ENCODE results near the gene MACROH2A1.

MACROH2A1 gene

GRCh38 chr5:135329913-135330797, 68.9 kb downstream of the MACROH2A1 start:
- no peak for DNase-seq

- no peak for DNase-seq
Measured at GRCh38 chr5:135329066-135329912, 69.7 kb downstream of the MACROH2A1 start.

DNA sequence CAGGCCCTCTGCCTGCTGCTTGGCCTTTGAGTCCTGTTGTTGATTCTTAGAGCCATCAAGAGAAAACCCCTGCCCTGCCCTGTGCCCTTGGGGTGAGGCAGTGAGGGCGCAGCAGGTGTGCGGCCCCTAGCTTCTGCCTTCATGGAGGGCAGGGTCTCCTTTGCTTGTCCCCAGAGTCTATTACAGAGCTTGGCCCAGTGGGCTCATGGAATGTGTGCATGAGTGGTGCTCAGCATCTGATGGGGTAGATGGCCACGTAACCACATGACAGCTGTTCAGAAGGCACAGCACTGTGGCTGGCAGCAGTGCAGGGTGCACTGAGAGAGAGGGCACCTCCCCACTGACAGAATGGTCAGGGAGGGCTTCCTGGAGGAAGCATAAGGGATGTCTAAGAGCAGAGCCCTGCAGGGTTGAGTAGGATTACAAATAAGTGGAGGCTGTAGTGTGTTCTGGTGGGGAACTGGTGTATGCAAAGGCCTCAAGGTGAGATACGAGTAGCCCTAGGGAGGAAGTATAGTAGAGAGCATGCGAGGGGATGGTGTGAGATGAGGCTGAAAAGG, 70.8 kb downstream of the MACROH2A1 start:
- DNase-seq, result no peak

DNA sequence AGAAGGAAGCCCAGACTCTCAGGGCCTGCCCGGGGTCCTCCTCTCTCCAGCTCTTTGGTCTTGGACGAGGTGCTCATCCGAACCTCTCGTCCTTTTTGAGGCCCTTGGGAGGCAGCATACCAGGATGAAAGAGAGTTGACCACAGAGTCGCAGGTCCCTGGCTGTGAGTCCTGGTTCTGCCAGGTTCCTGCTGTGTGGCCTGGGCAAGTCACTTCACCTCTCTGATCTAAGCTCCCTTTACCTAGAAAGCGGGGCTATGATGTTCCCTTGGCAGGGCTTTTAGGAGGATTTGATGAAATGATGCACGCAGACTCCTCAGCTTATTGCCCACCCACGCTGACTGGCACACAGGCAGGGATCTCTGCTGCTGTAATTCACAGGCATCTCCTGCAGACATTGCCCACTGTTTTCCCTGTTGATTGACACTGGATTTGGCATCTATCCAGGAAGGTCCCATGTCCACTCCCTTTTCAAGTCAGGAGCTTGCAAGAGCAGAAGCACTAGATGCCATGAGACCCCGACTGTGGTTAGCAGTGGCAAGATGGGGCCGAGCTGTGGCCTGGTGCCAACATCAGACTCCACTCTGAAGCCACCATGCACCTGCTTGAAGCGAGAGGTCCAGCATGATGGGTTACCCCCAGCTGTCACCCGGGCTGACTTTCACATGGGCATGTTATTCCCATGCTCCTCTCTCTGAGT, 71.5 kb downstream of the MACROH2A1 start:
- no peak for DNase-seq

DNA sequence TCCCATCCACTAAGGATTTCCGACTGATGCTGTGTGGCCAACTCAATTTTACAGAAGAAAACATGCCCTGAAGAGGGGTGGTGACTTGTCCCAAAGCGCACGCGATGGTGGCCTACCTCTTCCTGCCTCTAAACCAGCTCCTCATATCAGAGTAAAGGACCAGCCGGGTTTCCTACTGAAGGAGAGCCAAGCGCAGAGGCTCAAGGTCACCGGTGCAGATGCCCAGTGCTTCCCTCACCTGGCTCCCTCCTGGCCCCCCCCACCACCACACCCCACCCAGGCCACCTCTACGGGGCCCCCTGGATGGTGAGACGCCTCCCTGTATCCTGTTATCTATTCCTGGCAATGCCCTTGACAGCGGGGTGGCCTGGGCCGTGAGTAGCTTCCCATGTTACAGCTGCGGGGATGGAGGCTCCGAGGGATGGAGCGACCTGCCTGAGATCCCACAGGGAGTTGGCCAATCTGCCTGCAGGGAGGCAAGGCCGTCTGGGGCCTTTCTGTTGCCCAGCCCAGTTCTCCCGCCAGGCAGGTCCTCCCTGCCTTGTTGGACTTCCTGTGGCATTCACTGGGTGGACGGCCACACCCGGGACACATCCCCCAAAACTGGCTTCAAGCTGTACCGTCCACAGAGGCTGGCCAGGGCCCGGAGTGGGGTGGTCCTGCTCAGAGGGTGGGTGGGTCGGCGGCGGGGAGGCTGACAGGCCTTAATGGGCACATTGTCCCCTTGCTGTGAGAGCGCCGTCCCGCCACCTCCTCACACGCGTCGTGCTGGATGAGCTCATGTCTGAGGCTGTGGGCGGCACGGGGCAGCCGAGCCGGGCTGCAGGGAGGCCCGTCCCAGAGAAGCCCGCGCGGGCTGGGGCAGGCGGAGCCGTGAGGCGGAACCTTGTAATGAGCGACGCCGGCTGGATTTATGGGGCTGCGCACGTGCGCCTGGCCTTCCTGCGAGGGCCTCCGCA, 72.5 kb downstream of the MACROH2A1 start:
- no peak for DNase-seq

GRCh38 chr5:135324897-135325650, 74.0 kb downstream of the MACROH2A1 start:
- DNase-seq, result no peak

GRCh38 chr5:135324160-135324559, 74.9 kb downstream of the MACROH2A1 start:
- DNase-seq, result no peak

DNA sequence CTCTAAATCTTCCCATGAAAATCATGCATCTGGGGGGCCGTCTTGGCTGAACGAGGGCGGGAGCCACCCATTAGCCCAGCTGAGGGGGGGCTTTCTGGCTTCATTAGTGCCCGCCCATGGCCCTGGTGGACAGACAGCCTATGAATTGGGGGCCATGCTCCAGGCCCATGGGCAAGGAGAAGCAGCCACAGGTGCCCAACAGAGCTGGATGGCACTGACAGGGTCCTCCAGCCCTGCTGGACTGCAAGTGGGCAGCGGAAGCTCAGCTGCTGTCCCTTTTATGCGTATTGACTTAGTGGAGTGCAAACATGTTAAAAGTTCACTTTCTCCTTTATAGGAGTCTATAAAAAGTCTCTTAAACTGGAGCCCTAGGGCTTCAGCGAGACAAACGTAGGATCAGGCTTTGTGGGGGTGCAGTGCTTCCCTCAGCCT, 75.3 kb downstream of the MACROH2A1 start:
- no peak for DNase-seq

DNA sequence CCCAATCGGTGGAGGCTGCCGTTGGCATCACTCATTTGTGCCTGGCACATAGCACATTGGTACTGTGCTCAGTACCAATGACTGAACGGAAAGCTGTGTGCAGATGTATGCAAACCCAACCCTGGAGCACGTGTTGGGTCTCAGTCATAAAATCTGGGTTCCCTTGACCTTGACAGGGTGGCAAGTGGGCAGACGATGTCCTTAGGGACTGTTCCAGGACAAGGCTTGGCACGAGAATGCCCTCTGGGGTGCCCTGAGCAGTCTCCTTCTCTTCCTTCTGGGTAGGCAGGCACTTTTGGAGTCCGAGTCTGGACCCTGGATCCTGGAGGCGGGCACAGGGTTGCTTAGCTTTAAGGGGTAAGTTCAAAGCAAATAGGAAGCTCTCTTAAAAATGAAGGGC, 75.8 kb downstream of the MACROH2A1 start:
- no peak for DNase-seq

GRCh38 chr5:135322744-135323143, 76.3 kb downstream of the MACROH2A1 start:
- no peak for DNase-seq

GRCh38 chr5:135322271-135322670, 76.8 kb downstream of the MACROH2A1 start:
- DNase-seq, result no peak

GRCh38 chr5:135320718-135321484, 78.1 kb downstream of the MACROH2A1 start:
- DNase-seq, result no peak

GRCh38 chr5:135319928-135320606, 79.0 kb downstream of the MACROH2A1 start:
- no peak for DNase-seq

DNA sequence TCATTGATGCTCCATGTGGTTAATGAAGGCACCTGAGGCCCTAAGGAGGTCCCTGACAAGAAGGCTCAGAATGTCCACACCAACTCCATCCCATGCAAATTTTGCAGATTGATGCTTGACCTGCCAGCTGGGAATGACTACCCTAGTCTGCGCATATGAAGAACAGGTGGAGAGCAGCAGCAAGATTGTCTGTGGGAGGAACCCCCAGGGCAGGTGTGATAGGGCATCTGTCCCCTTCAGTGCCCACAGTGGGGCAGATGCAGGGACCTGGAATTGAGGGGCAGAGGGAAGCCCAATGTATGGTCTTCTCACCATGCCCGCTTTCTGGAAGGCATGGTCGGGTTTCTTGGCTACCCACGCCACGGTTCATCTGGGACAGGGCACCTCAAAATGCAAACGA, 79.6 kb downstream of the MACROH2A1 start:
- no peak for DNase-seq

DNA sequence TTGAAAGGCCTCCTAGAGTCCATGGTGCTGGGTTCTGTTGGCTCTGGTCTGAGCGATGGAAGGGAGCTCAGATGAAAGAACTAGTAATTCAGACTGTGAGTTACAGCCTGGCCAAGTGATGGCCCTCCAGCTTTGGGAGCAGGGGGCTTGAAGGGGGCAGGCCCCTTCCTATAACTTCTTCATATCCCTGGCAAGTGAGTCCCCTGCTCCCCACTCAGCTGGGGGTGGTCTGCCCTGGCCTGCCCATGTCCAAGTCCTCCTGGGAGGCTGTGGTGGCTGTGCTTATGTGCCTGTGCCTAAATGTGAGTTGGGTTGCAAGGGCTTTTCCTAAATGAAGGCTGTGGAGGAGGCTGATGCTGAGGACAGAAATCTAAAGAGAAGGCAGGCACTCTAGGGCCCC, 80.1 kb downstream of the MACROH2A1 start:
- DNase-seq, result no peak

GRCh38 chr5:135318037-135318436, 81.0 kb downstream of the MACROH2A1 start:
- no peak for DNase-seq

DNA sequence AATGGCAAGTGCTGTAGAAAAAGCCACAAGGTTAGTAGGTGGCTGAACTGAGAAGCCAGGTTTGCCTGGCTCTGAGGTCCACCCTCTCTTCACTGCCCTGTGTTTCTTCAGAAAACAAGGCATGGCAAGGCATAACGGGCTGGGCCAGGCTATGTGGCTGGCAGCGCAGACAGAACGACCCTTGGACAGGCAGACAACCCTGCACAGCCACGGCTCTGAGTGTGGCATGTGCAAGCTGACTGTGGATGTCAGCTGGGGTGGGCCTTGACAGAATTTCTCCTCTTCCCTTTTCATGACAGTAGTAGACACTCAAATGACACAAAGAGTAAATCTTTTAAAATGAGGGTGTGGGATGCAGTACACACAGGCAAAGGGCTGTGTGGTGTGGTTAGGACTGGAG, 81.7 kb downstream of the MACROH2A1 start:
- no peak for DNase-seq

- no peak for DNase-seq
Measured at GRCh38 chr5:135315386-135315785, 83.6 kb downstream of the MACROH2A1 start.

- no peak for DNase-seq
Measured at GRCh38 chr5:135313946-135314345, 85.1 kb downstream of the MACROH2A1 start.

Data from inflammatory macrophage (primary cell).